Neutrophil (primary cell): Measurements from ENCODE around the gene PON2.
"Not testable (repeated sequence)": the region's sequence is repeated elsewhere in the genome, so short reads cannot be mapped to it uniquely, and the experiment has no call there.

Experiments
- H3K27ac ChIP-seq: fragments of 200-600 bp; sonication (generic); 2 replicates; pipeline ENCODE4 v1.5.1; 2016; ENCODE audit warnings: mild to moderate bottlenecking, moderate library complexity
- H3K27me3 ChIP-seq: fragments of 200-600 bp; sonication (generic); 2 replicates; pipeline ENCODE4 v1.6.0; 2016; ENCODE audit warnings: mild to moderate bottlenecking
- H3K36me3 ChIP-seq: fragments of 200-600 bp; sonication (generic); 2 replicates; pipeline ENCODE4 v1.5.1; 2017
- H3K4me1 ChIP-seq, 2 experiments: fragments of 200-600 bp in 1 of 2; sonication (generic) in 1 of 2; 1 replicate in 1 of 2; 2 replicates in 1 of 2; pipeline versions ENCODE4 v1.5.1 to v1.6.1; 2013 to 2016; ENCODE audit warnings: low read depth in 1 of 2, low read length in 1 of 2, mild to moderate bottlenecking in 1 of 2, moderate library complexity in 1 of 2; ENCODE audit not compliant: control insufficient read depth in 1 of 2, insufficient read depth in 1 of 2
- H3K4me3 ChIP-seq, 2 experiments: fragments of 200-600 bp in 1 of 2; sonication (generic) in 1 of 2; 1 replicate in 1 of 2; 2 replicates in 1 of 2; pipeline ENCODE4 v1.5.1; 2013 to 2016; ENCODE audit warnings: low read depth in 1 of 2, low read length in 1 of 2, mild to moderate bottlenecking in 1 of 2, moderate library complexity in 1 of 2
- H3K9me3 ChIP-seq: fragments of 200-600 bp; sonication (generic); 2 replicates; pipeline ENCODE4 v1.5.1; 2016
- TF ChIP-seq, protein P1 (sequence below): fragments of 200-600 bp; sonication (generic); IDR thresholded peaks from 2 replicates; pipeline ENCODE4 v1.5.1; 2016; ENCODE audit warnings: antibody characterized with exemption

The PON2 gene

GRCh38 chr7:95391761-95392160 is 43.1 kb downstream of the PON2 start:
- H3K27me3 ChIP-seq = peaks cover 37% of the 10 kb centered on the region
- H3K36me3 ChIP-seq = no peaks in the 10 kb centered on the region
- H3K4me3 ChIP-seq = no peak overlapping the region
- H3K9me3 ChIP-seq = no peaks in the 10 kb centered on the region
- TF ChIP-seq, protein P1, sequence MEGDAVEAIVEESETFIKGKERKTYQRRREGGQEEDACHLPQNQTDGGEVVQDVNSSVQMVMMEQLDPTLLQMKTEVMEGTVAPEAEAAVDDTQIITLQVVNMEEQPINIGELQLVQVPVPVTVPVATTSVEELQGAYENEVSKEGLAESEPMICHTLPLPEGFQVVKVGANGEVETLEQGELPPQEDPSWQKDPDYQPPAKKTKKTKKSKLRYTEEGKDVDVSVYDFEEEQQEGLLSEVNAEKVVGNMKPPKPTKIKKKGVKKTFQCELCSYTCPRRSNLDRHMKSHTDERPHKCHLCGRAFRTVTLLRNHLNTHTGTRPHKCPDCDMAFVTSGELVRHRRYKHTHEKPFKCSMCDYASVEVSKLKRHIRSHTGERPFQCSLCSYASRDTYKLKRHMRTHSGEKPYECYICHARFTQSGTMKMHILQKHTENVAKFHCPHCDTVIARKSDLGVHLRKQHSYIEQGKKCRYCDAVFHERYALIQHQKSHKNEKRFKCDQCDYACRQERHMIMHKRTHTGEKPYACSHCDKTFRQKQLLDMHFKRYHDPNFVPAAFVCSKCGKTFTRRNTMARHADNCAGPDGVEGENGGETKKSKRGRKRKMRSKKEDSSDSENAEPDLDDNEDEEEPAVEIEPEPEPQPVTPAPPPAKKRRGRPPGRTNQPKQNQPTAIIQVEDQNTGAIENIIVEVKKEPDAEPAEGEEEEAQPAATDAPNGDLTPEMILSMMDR = no peak
- H3K27ac ChIP-seq = no peak overlapping the region
- no peaks in the 10 kb centered on the region for H3K4me1 ChIP-seq

GRCh38 chr7:95389516-95389915 is 45.3 kb downstream of the PON2 start:
- H3K36me3 ChIP-seq = no peaks in the 10 kb centered on the region
- H3K9me3 ChIP-seq = no peaks in the 10 kb centered on the region
- H3K27me3 ChIP-seq = peaks cover 15% of the 10 kb centered on the region
- TF ChIP-seq, protein P1 = no peak
- no peak overlapping the region for H3K4me3 ChIP-seq
- no peaks in the 10 kb centered on the region for H3K4me1 ChIP-seq
- H3K27ac ChIP-seq = no peak overlapping the region

DNA sequence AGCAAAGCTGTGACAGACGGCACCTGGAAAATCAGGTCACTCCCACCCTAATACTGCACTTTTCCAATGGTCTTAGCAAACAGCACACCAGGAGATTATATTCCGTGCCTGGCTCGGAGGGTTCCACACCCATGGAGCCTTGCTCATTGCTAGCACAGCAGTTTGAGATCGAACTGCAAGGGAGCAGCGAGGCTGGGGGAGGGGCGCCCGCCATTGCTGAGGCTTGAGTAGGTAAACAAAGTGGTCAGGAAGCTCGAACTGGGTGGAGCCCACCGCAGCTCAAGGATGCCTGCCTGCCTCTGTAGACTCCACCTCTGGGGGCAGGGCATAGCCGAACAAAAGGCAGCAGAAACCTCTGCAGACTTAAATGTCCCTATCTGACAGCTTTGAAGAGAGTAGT is 55.4 kb downstream of the PON2 start:
- H3K4me1 ChIP-seq, H3K27me3 ChIP-seq, H3K27ac ChIP-seq, H3K36me3 ChIP-seq, H3K9me3 ChIP-seq, H3K4me3 ChIP-seq: not testable (repeated sequence)

- Histone ChIP-seq H3K36me3 (no peaks in the 10 kb centered on the region), H3K4me3 (no peak overlapping the region), H3K4me1 (no peaks in the 10 kb centered on the region), H3K27me3 (no peaks in the 10 kb centered on the region), H3K9me3 (no peaks in the 10 kb centered on the region), H3K27ac (no peak overlapping the region)
- TF ChIP-seq, protein P1 = no peak
These were observed 58.0 kb downstream of the PON2 start for GRCh38 chr7:95376632-95377400.

DNA sequence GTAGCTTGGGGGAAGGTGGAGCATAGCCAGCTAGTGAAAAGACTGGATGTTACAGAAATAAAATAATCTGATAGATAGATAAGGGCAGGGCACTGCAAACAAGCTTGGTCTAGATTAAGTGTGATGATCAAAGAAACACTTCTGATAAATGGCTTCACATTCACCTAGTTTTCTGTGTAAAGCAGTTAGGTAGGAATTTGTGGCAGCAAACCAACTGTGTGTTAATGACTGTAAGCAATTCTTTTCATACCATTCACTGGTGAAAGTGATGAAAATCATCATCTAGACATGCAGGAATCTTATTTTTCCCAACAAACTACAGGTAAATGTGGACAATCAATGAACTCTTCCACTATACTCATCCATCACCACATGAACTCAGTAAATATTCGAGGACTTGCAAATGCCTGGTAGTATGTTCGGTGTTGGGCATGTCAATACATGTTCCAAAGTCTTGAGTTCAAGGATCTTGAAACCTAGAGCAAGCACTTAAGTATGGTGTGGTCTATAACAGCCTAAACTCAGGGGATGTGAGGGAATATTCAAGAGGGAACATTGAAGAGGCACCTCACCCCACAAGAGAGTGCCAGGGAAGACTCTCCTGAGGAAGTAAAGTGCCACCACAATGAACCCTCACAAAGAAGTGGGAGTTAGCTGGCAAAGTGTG is 59.1 kb downstream of the PON2 start:
- Histone ChIP-seq H3K27ac (no peak overlapping the region), H3K27me3 (no peaks in the 10 kb centered on the region), H3K4me3 (no peak overlapping the region), H3K4me1 (no peaks in the 10 kb centered on the region), H3K9me3 (no peaks in the 10 kb centered on the region), H3K36me3 (no peaks in the 10 kb centered on the region)
- TF ChIP-seq, protein P1 = no peak

GRCh38 chr7:95373323-95373722 is 61.5 kb downstream of the PON2 start:
- H3K36me3 ChIP-seq = no peaks in the 10 kb centered on the region
- no peaks in the 10 kb centered on the region for H3K27me3 ChIP-seq
- no peak overlapping the region for H3K27ac ChIP-seq
- no peaks in the 10 kb centered on the region for H3K9me3 ChIP-seq
- no peaks in the 10 kb centered on the region for H3K4me1 ChIP-seq
- TF ChIP-seq, protein P1 = no peak
- no peak overlapping the region for H3K4me3 ChIP-seq
